HG03066 (cell line): ENCODE data around the gene GEMIN7.
A peak's percentile ranks its signal among the peaks of the same experiment; 100 is the strongest.

ENCODE experiments used
- ATAC-seq: cut with Tn5 transposase; IDR thresholded peaks from one replicate; pipeline ENCODE4 v1.9.1; 2021; ENCODE audit warnings: low read depth; ENCODE audit not compliant: unreplicated experiment

The GEMIN7 gene

GRCh38 chr19:45079063-45079910, at the start of gene GEMIN7:
GEMIN7 (plus strand) TSS chr19:45079260; CDS start chr19:45090115, 10,855 bp downstream.
- no peak for ATAC-seq

GRCh38 chr19:45030825-45031224, 48.2 kb upstream of the GEMIN7 start:
- ATAC-seq: no peak

GRCh38 chr19:45032421-45032820, 46.6 kb upstream of the GEMIN7 start:
- ATAC-seq: no peak

- ATAC-seq: no peak
Observed at GRCh38 chr19:45035755-45036154, 43.3 kb upstream of the GEMIN7 start.

GRCh38 chr19:45037393-45038169, 41.5 kb upstream of the GEMIN7 start:
- ATAC-seq: no peak

- peak; percentile 70 for ATAC-seq
Observed at GRCh38 chr19:45038931-45039893, 39.8 kb upstream of the GEMIN7 start, which contains the start of gene CLASRP. CLASRP (plus strand) TSS chr19:45039045; CDS start chr19:45040213, 1,168 bp downstream.

- no peak for ATAC-seq
Observed at GRCh38 chr19:45040059-45040771, 38.8 kb upstream of the GEMIN7 start.

- no peak for ATAC-seq
Observed at GRCh38 chr19:45041125-45041524, 37.9 kb upstream of the GEMIN7 start.

- no peak for ATAC-seq
Observed at GRCh38 chr19:45045671-45046353, 33.2 kb upstream of the GEMIN7 start.

GRCh38 chr19:45046355-45046754, 32.7 kb upstream of the GEMIN7 start:
- ATAC-seq: no peak

- no peak for ATAC-seq
Observed at GRCh38 chr19:45047188-45047797, 31.8 kb upstream of the GEMIN7 start.

GRCh38 chr19:45049073-45049736, 29.9 kb upstream of the GEMIN7 start:
- ATAC-seq: no peak

- ATAC-seq: no peak
Observed at GRCh38 chr19:45050036-45050435, 29.0 kb upstream of the GEMIN7 start.

- ATAC-seq: no peak
Observed at GRCh38 chr19:45051929-45052579, 27.0 kb upstream of the GEMIN7 start.

- no peak for ATAC-seq
Observed at GRCh38 chr19:45056831-45057230, 22.2 kb upstream of the GEMIN7 start.

- no peak for ATAC-seq
Observed at GRCh38 chr19:45057444-45057843, 21.6 kb upstream of the GEMIN7 start.

GRCh38 chr19:45058622-45059159, 20.4 kb upstream of the GEMIN7 start:
- ATAC-seq: no peak
